Epithelial cell of prostate (primary cell): ENCODE measurements around the gene AQP12B.

ENCODE experiments used
- DNase-seq: peaks from one replicate; pipeline ENCODE4 v3.0.0-alpha.2; 2011; ENCODE audit warnings: low read depth, low spot score
- H3K27ac ChIP-seq: fragments of 450-650 bp; 2 replicates; pipeline ENCODE4 v1.5.1; 2017; ENCODE audit warnings: mild to moderate bottlenecking

The AQP12B gene

DNA sequence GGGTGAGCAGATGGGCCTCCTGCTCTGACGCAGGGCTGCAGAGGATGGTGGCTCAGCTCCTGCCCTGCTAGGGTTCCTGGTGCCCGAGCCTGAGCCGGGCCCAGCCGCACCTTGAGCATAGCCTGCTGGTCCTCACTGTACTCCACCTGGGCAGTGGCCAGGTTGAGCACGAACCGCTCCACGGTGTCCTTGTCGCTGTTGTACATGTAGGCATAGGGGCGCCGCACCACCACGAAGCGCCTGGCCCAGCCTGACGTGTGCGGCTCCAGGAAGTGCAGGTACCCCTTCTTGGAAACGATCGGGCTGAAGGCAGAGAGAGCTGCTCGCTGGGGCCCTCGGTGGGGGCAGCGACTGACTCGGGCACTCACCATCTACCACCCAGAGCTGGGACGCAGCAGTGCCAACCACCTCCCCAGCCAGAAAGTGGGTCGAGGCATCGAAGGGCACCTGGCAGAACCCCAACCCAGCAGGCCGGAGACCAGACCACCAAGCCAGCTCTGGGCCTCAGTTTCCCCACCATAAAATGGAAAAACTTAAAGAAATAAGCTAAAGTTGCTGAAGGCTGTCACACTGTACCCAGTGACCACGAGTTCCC, 36.3 kb upstream of the AQP12B start:
- no peak for DNase-seq
- no peak overlapping the region for H3K27ac ChIP-seq

DNA sequence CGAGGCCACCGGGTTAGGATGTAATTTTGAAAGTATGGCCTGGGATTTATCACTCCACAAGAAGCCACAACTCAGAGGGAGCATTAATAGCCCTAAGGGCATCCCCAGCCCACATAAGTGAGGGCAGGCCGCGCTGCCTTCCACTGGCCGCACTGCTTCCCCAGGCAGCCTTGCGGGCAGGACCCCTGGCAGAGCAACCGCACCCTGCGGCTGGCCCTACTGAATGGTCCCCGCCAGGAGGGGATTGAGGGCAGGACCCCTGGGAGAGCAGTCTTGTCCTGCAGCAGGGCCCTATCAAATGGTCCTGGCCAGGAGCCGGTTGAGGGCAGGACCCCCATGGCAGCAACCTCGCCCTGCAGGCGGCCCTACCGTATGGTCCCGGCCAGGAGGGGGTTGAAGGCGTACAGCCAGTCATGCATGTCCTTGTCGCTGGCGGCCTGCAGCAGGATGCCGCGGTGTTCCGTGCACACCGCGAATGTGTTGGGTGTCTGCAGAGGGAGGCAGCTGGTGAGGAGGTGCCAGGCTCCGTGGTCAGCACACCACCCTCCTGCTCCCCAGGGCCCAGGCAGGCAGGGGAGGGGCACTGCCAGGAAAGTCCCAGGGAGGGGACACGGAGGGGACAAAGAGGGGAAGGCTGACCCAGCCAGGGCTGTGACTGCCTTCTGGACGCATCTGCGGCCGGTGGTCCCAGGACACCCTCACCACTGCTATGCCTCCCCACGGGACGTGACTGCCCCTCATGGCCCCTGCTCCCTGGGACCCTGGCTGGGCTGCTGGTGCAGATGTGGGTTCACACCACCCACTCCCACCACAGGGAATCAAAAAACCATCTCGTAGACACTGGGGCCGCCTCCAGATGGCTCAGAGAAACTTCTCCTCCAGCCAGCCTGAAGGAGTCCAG, 35.2 kb upstream of the AQP12B start:
- DNase-seq = no peak
- H3K27ac ChIP-seq = no peak overlapping the region

GRCh38 chr2:240717181-240717641, 34.5 kb upstream of the AQP12B start:
- no peak overlapping the region for H3K27ac ChIP-seq

GRCh38 chr2:240716130-240716798, 33.6 kb upstream of the AQP12B start:
- no peak for DNase-seq
- no peak overlapping the region for H3K27ac ChIP-seq

More at GRCh38 chr2:240717181-240717641, 34.5 kb upstream of the AQP12B start:
- no peak for DNase-seq

- H3K27ac ChIP-seq = no peak overlapping the region
- DNase-seq = no peak
Measured at GRCh38 chr2:240714747-240715725, 32.4 kb upstream of the AQP12B start.

DNA sequence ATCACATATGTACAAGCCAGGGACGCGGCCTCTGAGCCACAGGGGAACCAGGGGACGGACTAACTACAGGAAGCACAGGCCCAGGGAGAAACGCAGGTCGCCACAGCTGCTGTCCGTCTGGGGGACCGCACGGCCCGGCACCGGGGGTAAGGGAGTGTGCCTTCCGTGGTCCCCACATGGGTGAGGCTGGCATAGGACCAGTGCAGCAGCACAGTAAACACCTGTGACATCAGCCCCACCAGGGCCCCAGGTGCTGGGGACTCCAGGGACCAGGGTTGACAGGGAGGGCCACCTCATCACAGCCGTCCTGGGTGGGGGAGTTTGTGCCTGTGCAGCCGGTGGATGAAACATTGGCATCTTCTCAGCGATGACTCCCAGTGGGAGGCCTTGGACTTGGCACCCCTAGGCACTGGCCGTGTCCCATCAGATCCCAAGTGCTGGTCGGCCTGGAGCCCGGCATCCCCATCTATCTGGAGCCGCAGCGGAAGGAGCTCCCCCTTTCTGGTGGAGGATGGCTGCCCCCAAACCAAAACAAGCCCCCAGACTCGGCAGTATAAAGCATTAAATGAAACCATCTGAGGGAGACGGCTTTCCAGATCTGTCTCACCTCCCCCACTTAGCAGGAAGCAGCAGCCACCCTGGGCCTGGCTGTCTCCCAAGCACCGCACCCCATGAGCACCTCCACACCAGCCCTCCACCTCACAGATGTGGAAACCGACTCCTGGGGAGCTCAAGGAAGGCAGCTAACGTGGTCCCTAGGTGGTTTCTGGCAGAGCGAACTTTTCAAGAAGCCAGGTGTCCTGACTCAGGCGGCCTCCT, 31.5 kb upstream of the AQP12B start:
- DNase-seq = no peak
- H3K27ac ChIP-seq = no peak overlapping the region

GRCh38 chr2:240713071-240713927, 30.6 kb upstream of the AQP12B start:
- no peak for DNase-seq
- H3K27ac ChIP-seq = no peak overlapping the region

- no peak overlapping the region for H3K27ac ChIP-seq
- no peak for DNase-seq
Measured at GRCh38 chr2:240712121-240712520, 29.4 kb upstream of the AQP12B start.

DNA sequence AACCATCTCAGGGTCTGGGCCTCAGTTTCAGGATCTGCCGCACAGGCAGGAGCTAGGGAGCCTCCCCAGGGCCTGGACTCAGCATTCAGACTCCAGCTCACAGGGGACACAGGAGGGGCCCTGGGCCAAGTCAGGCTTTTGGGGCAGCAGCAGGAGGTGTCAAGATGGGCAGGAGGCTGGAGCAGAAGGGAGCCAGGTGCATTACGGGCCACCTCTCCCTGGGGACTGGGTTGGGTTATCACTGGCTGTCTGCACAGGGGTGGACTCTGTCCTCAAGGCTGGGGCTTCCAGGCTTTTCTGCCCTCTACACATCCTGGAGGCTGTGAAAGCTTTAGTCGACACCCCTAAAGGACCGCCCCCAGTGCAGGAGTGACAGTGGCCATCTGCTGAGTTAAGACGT, 29.0 kb upstream of the AQP12B start:
- DNase-seq = no peak
- no peak overlapping the region for H3K27ac ChIP-seq

DNA sequence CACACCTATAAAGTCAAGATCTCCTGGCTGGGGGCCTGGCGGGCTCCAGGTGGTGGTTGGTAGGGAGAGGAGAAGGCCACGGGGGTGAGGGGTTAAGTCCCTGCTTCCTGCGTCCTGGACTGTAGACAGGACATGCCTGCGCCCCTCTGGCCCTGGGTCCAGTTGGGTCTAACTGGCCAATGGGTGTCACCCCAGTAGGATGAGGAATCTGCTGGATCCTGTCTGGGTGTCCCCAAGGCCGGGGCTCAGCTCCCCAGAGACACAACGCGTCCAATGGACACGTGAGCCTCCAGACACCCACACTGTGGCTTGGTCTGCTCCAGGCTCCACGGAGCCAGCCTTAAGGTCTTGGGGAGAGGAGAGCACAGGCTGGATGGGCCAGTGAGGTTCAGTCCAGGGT, 28.6 kb upstream of the AQP12B start:
- DNase-seq = no peak
- no peak overlapping the region for H3K27ac ChIP-seq

DNA sequence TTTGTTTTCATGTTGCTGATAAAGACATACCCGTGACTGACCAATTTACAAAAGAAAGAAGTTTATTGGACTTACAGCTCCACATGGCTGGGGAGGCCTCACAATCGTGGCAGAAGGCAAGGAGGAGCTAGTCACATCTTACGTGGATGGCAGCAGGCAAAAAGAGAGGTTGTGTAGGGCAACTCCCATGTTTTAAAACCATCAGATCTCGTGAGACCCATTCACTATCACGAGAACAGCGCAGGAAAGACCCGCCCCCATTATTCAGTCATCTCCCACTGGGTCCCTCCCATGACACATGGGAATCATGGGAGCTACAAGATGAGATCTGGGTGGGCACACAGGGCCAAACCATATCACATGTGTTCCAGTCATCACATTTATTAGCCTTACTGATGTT, 25.8 kb upstream of the AQP12B start:
- DNase-seq = no peak
- H3K27ac ChIP-seq = no peak overlapping the region

- no peak for DNase-seq
- no peak overlapping the region for H3K27ac ChIP-seq
Measured at GRCh38 chr2:240707821-240708220, 25.1 kb upstream of the AQP12B start.

GRCh38 chr2:240707043-240707756, 24.5 kb upstream of the AQP12B start:
- DNase-seq = no peak
- no peak overlapping the region for H3K27ac ChIP-seq

DNA sequence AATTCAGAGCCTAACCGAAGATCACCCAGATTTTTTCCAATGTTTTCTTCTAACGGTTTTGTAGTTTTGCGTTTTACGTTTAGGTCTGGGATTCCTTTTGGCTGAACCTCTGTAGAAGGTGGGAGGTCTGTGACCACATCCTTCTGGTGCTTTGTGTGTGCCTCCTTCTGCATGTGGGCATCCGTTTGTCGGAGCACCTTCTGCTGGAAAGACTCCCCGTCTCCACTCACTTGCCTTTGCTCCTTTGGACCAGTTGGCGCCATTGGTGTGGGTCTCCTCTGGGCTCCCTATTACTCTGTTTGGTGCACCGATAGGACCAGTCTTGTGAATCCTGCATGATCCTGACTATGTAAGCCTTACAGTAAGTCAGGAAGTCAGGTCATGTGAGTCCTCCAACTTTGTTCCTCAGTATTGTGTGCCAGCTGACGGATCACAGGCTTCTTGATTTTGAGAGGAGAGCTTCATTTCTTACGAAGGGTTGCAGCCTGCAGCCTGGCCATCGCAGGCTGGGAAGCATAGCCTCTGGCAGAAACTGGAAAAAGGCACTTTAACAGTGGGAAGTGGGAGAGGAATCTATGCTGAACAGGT, 22.6 kb upstream of the AQP12B start:
- H3K27ac ChIP-seq = no peak overlapping the region
- no peak for DNase-seq

- no peak overlapping the region for H3K27ac ChIP-seq
- no peak for DNase-seq
Measured at GRCh38 chr2:240704651-240705050, 22.0 kb upstream of the AQP12B start.

DNA sequence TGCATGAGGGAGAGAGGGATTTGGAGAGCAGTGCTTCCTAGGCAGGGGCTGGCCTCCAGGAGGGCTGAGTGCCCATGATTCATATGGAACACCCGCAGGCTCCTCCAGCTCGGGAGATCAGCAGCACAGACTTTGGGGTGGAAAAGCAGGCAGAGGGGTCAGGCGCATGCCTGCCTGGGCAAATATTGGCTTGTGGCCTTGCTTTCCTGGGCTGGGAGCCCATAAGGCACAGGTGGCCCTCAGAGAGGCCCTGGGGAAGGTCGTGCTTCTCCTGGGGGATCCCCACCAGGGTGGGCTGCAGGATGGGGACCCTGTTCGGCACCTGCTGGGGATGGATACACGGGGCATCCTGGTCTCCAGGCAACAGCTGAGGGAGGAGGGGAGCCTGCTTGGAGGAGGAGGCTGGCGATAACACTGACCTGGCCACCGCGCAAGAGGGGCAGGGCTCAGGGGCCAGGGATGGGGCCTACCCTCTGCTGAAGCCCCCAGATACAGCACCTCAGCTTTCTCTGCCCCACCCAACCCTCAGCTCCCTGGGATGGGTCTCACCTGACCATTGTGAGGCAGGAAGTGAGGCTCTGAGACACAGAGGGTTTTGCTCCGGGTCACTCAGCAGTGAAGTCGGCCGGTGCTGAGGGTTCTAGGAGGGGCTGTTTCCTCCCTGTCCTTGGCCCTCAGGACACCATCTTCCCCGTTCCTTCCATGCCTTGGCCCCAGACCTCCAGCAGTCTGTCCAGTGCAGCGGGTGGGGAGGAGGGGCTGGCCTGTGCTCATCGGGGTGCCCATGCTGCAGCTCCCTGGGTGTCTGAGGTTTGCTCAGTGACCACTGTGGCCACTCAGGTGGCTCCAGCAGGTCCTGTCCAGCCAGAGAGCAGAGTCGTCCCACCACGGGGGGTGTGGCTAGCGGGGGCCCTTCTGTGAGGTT, 21.0 kb upstream of the AQP12B start:
- no peak for DNase-seq
- H3K27ac ChIP-seq = no peak overlapping the region
